Measurements from ENCODE around the gene TMEM9.

Gene TMEM9

GRCh38 chr1:201142011-201142848, 12.0 kb downstream of the TMEM9 start:
- no peak for TF ChIP-seq CTCF (IDR thresholded peaks at IDR 0.05; ENCODE audit: borderline replicate concordance, insufficient read depth, low read depth, low read length)
- H3K4me3 ChIP-seq (ENCODE audit: low read depth, low read length) = no peak overlapping the region

GRCh38 chr1:201141418-201141817, 12.9 kb downstream of the TMEM9 start:
- TF ChIP-seq CTCF (IDR thresholded peaks at IDR 0.05; ENCODE audit: borderline replicate concordance, insufficient read depth, low read depth, low read length) = no peak
- no peak overlapping the region for H3K4me3 ChIP-seq (ENCODE audit: low read depth, low read length)

- no peak for TF ChIP-seq CTCF (IDR thresholded peaks at IDR 0.05; ENCODE audit: borderline replicate concordance, insufficient read depth, low read depth, low read length)
- H3K4me3 ChIP-seq (ENCODE audit: low read depth, low read length) = no peak overlapping the region
These were observed 13.4 kb downstream of the TMEM9 start for GRCh38 chr1:201140941-201141260.

GRCh38 chr1:201140235-201140940, 13.9 kb downstream of the TMEM9 start:
- TF ChIP-seq CTCF (IDR thresholded peaks at IDR 0.05; ENCODE audit: borderline replicate concordance, insufficient read depth, low read depth, low read length) = no peak
- no peak overlapping the region for H3K4me3 ChIP-seq (ENCODE audit: low read depth, low read length)

GRCh38 chr1:201139756-201140155, 14.5 kb downstream of the TMEM9 start:
- no peak overlapping the region for H3K4me3 ChIP-seq (ENCODE audit: low read depth, low read length)
- no peak for TF ChIP-seq CTCF (IDR thresholded peaks at IDR 0.05; ENCODE audit: borderline replicate concordance, insufficient read depth, low read depth, low read length)

- TF ChIP-seq CTCF (IDR thresholded peaks at IDR 0.05; ENCODE audit: borderline replicate concordance, insufficient read depth, low read depth, low read length) = no peak
- no peak overlapping the region for H3K4me3 ChIP-seq (ENCODE audit: low read depth, low read length)
These were observed 15.0 kb downstream of the TMEM9 start for GRCh38 chr1:201139306-201139705.
